GM13977 (cell line): Measurements from ENCODE around the gene OR2Z1.
"Not testable (repeated sequence)": the region's sequence is repeated elsewhere in the genome, so short reads cannot be mapped to it uniquely, and the experiment has no call there.

Experiments used
- DNase-seq: peaks from one replicate; pipeline ENCODE4 v3.0.0; 2012; ENCODE audit warnings: low spot score
- in situ Hi-C: fragments of 300-500 bp; cut with MboI; formaldehyde crosslinking; loops from one replicate; pipeline ENCODE4 v1.12.0; 2022; ENCODE audit warnings: low sequenced_read_pairs, low pct_unique_long_range_greater_than_20kb, mixed read lengths, inconsistent platforms; ENCODE audit not compliant: unreplicated experiment
- TF ChIP-seq, protein P1 (sequence below): IDR thresholded peaks from 2 replicates; pipeline ENCODE4 v1.5.1; 2012; ENCODE audit warnings: mild to moderate bottlenecking, control low read depth; ENCODE audit not compliant: insufficient read depth; ENCODE audit errors: extremely low read depth, missing control alignments

OR2Z1 gene

DNA sequence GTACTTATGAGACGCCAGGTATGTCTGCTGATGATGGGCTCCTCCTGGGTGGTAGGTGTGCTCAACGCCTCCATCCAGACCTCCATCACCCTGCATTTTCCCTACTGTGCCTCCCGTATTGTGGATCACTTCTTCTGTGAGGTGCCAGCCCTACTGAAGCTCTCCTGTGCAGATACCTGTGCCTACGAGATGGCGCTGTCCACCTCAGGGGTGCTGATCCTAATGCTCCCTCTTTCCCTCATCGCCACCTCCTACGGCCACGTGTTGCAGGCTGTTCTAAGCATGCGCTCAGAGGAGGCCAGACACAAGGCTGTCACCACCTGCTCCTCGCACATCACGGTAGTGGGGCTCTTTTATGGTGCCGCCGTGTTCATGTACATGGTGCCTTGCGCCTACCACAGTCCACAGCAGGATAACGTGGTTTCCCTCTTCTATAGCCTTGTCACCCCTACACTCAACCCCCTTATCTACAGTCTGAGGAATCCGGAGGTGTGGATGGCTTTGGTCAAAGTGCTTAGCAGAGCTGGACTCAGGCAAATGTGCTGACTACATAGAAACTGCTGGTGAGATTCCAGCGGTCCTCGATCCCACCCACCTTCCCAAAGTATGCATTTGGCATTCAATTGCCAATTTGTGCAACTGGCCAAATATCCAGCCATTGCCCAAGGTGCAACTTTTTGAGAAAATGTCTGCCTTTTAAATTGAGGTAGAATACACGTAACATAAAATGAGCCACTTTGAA, 10.2 kb downstream of the OR2Z1 start:
- no peak for DNase-seq
- in situ Hi-C loops = no loop called here
- TF ChIP-seq, protein P1, sequence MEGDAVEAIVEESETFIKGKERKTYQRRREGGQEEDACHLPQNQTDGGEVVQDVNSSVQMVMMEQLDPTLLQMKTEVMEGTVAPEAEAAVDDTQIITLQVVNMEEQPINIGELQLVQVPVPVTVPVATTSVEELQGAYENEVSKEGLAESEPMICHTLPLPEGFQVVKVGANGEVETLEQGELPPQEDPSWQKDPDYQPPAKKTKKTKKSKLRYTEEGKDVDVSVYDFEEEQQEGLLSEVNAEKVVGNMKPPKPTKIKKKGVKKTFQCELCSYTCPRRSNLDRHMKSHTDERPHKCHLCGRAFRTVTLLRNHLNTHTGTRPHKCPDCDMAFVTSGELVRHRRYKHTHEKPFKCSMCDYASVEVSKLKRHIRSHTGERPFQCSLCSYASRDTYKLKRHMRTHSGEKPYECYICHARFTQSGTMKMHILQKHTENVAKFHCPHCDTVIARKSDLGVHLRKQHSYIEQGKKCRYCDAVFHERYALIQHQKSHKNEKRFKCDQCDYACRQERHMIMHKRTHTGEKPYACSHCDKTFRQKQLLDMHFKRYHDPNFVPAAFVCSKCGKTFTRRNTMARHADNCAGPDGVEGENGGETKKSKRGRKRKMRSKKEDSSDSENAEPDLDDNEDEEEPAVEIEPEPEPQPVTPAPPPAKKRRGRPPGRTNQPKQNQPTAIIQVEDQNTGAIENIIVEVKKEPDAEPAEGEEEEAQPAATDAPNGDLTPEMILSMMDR = no peak

DNA sequence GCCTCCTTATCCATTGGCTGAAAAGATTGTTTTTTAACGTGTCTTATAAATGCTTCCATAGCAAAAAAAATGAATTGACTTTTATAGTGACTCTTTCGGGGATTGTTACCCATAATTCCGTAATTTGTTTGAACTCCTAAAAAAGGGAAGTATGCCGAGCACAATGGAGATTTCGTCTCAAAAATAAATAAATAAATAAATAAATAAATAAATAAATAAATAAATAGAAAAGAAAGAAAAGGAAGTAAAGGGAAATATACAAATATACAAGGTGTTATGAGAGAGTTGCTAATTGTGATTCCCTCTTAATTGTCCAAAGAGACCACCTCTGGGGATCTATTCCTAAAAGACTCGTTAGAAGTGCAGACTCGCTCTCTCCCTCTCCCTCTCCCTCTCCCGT, 16.9 kb downstream of the OR2Z1 start:
- DNase-seq = no peak
- in situ Hi-C loops = no loop called here
- TF ChIP-seq, protein P1 = no peak

DNA sequence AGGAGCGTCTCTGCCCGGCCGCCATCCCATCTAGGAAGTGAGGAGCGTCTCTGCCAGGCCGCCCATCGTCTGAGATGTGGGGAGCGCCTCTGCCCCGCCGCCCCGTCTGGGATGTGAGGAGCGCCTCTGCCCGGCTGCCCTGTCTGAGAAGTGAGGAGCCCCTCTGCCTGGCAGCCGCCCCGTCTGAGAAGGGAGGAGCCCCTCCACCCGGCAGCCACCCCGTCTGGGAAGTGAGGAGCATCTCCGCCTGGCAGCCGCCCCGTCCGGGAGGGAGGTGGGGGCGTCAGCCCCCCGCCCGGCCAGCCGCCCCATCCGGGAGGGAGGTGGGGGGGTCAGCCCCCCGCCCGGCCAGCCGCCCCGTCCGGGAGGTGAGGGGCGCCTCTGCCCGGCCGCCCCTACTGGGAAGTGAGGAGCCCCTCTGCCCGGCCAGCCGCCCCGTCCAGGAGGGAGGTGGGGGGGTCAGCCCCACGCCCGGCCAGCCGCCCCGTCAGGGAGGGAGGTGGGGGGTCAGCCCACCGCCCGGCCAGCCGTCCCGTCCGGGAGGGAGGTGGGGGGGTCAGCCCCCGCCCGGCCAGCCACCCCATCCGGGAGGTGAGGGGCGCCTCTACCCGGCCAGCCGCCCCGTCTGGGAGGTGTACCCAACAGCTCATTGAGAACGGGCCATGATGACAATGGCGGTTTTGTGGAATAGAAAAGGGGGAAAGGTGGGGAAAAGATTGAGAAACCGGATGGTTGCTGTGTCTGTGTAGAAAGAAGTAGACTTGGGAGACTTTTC, 18.0 kb downstream of the OR2Z1 start:
- DNase-seq, in situ Hi-C loops: not testable (repeated sequence)

DNA sequence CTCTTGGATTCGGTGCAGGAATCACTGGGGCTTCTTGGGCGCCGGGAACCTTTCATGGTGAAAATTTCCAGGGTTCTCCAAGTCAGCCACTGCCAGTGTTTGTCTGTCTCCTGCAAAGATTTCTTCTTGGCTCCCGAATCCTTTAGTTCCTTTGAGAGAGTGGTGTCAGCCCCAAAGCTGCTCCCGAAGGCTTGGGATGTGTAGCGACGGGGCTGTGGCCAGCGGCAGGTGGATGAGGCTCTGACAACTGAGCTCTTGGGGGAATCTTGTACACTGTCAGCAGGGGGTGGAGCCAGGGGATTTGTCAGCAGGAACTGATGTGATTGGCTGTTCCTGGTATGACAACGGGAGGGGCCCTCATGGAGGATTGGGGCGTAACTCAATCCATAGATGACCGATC, 45.8 kb downstream of the OR2Z1 start:
- DNase-seq, in situ Hi-C loops: not testable (repeated sequence)

DNA sequence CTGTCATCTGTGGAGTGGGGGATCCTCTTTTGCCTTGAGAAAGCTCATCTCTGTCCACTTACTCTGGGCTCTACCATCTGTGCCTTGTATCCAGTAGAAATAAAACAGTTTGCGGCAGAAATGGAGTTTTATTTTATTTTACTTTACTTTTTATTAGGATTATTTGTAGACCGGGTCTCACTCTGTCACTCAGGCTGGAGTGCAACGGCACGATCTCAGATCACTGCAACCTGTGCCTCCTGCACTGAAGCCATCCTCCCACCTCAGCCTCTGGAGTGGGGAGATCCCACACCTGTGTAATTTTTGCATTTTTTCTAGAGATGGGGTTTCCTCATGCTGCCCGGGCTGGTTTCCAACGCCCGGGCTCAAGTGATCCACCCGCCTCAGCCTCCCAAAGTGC, 47.8 kb downstream of the OR2Z1 start:
- DNase-seq, in situ Hi-C loops: not testable (repeated sequence)

DNA sequence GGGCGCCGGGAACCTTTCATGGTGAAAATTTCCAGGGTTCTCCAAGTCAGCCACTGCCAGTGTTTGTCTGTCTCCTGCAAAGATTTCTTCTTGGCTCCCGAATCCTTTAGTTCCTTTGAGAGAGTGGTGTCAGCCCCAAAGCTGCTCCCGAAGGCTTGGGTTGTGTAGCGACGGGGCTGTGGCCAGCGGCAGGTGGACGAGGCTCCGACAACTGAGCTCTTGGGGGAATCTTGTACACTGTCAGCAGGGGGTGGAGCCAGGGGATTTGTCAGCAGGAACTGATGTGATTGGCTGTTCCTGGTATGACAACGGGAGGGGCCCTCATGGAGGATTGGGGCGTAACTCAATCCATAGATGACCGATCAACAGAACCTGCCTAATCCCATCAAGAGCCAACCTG, 52.2 kb downstream of the OR2Z1 start:
- DNase-seq, in situ Hi-C loops: not testable (repeated sequence)
